Fibroblast of lung (primary cell): ENCODE measurements around the gene A2M.

Experiments used
- EZH2 ChIP-seq: IDR thresholded peaks from 2 replicates; pipeline ENCODE4 v1.5.1; 2012; ENCODE audit warnings: low read length, control low read depth, mild to moderate bottlenecking; ENCODE audit errors: missing control alignments
- TF ChIP-seq, protein P1 (sequence below), 2 donors: IDR thresholded peaks in 1 of 2; conservative IDR thresholded peaks in 1 of 2; 1 replicate in 1 of 2; 2 replicates in 1 of 2; pipeline ENCODE4 v1.5.1; 2011 to 2012; ENCODE audit warnings: low read length in 2 of 2, control low read depth in 1 of 2, inconsistent platforms in 1 of 2, low read depth in 1 of 2, mild to moderate bottlenecking in 1 of 2

DNA sequence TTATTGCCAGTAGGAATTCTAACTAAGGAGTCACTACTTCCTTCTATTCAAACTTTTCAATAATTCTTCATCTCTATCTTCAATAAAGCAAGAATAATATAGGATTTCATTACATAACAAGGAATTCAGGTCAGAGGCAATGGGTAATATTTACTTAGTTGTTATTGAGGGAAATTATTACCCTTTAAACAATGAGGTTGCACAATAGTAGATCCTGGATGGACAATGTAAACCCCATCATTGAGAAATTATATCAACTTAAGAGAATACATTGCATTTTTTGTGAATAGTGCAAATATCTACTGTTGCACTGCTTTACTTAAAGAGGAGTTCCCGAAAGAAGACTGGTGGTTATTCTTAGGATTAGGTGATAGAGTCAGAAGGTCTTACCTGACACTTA, 43.8 kb downstream of the A2M start:
- TF ChIP-seq, protein P1, sequence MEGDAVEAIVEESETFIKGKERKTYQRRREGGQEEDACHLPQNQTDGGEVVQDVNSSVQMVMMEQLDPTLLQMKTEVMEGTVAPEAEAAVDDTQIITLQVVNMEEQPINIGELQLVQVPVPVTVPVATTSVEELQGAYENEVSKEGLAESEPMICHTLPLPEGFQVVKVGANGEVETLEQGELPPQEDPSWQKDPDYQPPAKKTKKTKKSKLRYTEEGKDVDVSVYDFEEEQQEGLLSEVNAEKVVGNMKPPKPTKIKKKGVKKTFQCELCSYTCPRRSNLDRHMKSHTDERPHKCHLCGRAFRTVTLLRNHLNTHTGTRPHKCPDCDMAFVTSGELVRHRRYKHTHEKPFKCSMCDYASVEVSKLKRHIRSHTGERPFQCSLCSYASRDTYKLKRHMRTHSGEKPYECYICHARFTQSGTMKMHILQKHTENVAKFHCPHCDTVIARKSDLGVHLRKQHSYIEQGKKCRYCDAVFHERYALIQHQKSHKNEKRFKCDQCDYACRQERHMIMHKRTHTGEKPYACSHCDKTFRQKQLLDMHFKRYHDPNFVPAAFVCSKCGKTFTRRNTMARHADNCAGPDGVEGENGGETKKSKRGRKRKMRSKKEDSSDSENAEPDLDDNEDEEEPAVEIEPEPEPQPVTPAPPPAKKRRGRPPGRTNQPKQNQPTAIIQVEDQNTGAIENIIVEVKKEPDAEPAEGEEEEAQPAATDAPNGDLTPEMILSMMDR (conservative IDR thresholded peaks at IDR 0.05 in 1 of 2, IDR thresholded peaks at IDR 0.05 in 1 of 2; ENCODE audit: low read depth in 1 of 2, low read length in 2 of 2): no peak
- TF ChIP-seq EZH2: no peak
